HG02759 (cell line): ENCODE results near the gene TMEM218.
A peak's percentile ranks its signal among the peaks of the same experiment; 100 is the strongest.

Experiments used
- ATAC-seq: cut with Tn5 transposase; IDR thresholded peaks from one replicate; pipeline ENCODE4 v1.9.1; 2021; ENCODE audit warnings: mild to moderate bottlenecking, moderate library complexity; ENCODE audit not compliant: unreplicated experiment

The TMEM218 gene

DNA sequence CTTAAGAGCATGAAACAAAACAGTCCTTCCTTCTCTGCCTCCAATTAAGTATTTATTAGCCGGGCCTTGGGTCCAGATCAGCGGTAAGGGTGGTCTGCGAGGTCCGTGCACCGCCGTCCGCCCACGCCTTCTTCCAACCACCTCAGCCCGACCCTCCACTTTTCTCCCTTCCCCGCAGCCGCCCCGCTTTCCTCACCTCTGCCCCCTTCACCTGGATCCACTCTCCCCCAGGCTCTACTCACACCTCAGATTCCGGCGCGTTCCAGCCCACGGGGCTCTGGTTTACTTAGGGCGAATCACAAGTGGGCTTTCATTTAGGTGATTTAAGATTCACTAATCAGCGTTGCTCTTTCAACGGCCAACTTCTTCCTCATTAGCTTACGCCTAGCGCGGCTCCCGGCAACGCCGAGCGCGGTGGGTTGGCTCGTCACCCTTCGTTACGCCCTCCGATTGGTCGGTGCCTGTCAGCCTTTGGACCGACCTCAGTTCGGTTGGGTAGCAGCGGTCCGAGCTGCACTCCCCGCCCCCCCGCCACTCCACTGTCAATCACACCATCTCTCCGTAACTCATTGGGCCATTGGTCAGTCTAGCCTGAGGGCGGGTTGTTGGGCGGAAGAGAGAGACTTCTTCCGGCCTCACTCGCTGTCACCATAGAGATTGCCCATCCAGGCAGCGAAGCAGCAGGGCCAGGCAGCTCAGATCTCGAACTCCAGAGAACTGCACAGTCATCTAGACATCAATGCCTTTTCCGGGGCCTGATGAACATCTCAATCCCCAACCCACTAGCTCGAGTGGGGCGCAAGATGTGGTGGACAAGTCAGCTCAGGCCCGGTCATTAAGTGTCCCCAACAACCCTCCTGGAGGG lies at the start of gene TMEM218:
TSS of gene TMEM218 (minus strand) at position 284 of the 865 bp plus-strand sequence. CDS start 9,385 bp downstream, outside the sequence.
- peak; percentile 99 for ATAC-seq

DNA sequence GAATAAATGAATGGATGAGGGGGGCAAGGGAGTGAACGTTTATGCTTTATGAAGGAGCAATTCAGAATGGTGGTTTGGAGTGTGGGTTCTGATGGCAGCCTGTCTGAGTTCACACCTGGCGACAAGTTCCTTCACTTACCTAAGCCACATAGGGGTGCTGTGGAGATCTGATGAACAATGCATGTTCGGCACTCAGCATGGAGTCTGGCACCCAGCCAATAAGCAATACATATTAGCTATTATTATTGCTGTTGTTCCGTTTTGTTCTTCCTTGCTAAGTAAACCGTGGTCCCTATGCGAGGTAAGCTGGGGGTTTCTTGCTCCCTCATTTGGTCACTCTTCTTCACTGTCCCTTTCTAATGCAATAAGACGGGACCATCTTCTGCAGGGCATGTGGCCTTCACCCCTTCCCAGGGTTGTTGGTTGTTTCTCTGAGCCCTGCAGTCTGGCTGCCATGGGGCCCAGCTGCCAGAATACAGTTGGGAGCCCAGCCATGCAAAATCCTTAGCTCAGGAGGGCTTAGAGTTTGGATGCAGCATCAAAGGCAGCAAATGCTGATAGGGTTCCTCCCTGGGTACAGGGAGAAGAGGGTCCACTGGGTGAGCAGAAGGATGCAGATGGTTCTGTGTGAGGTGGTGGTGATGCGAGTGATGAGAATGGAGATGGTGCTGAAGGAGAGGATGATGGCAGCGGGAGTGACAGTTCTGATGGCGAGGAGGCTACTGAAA lies 46.7 kb upstream of the TMEM218 start:
- ATAC-seq: no peak

DNA sequence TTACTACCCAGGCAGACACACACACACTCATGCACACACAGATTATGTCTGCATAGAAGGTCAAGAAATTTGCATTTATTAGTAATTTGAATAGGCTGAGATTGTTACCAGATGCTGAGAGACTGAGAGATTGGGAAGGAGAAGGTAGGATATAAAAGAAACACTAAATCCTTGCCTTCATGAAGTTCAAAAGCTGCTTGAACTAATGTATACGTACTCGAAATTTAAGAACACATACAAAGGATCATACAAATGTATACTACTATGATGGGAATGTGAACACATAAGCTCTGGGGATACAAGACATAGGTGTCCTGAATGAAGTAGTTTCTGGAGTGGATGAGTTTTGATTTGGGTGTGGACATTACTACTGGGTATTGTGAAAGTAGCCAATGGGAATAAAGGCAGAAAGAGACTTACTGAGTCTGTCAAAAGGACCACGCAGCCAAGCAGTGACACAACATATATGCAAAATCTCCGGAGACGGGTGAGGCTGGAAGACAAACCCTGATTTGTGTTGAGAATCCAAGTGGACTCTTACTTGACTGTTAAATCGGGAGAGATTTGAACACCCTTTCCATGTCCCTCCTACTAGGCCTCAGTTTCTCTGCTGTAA lies 45.8 kb upstream of the TMEM218 start:
- no peak for ATAC-seq

DNA sequence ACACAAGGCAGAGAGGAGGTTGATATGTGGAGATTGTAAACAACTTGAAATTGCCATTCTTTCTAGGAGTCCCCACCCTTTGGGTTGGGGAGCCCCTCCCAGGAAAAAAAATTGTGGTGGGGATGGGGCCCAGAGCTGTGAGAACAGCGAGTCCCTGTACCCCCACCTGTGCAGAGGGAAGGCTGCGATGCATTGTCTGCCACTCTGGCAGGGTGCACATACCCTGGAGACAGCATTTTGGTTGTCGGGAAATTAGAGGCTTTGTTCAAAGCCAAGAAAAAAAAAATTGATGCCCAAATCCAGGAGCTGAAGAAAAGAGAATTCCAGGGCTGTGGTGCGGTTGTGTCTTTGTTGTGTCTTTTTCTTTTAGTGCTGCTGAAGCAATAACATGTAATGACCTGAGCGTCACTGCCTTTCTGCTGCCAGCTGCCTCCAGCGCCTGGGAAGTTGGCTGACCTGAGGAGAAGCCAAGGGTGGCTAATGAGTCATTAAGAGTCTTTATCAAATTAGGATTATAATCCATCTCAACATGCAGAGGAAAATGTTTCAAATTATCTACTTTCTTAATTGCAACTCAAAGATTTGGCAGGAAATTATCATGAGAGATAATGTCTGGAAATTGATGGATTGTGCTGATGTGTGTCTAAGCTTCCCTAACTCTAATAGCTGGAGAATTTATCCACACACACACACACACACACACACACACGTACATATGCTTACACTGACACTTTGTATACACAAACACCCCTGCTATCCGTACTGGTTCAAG lies 45.1 kb upstream of the TMEM218 start:
- no peak for ATAC-seq

DNA sequence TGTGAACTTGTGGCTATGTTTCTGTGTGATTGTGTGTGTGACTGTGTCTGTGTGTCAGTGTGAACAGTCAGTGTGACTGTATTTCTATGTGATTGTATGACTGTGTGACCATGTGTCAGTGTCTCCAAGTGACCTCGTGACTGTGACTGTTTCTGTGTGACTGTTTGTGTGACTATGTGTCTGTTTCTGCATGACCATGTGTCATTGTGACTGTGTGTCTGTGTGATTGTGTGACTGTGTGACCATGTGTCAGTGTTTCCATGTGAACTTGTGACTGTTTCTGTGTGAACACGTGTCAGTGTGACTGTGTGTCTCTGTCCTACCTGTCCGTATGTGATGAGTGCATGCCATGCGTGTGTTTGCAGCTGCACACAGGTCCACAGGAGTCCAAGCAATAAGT lies 44.3 kb upstream of the TMEM218 start:
- ATAC-seq: no peak

DNA sequence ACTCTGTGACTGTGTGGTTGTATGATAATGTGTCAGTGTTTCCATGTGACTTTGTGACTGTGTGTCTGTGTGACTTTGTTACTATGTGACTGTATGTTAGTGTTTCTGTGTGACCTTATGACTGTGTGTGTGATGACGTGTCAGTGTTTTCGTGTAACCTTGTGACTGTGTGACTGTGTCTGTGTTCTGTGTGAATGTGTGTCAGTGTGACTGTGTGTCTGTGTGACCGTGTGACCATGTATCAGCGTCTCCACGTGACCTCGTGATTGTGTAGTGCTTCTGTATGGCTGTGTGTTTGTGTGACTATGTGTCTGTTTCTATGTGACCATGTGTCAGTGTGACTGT lies 43.6 kb upstream of the TMEM218 start:
- ATAC-seq: no peak

DNA sequence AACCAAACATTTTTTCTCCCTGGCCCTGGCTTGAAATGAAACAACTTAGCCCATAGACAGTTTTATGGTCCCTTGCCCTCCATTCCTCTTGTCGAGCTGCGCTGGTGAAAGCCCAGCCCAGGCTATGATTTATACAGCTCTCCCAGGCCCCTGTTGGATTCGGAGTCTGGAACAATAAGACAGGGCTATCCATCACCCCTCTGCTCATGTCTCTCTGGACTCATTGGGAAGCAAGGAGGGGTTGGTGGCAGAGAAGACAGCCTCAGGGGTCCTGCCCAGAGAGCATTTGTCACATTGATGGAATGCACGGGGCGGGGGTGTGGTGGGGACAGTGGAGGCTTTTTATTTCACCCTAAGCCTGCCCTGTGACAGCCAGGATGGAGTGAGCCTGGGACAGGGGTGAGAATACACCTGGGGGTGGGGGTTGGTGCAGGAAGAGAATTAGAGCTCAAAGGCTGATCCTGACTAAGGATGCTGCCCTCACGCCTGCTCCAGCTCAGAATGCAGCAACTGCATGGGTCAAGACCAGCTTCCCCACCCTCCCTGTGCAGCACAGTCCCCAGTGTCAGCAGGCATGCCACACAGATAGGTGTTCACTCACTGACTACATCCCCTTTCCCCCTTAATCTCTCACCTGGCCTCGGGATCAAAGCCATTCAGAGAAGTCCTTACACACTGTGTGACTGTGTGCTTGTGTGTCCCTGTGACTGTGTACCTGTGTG lies 43.1 kb upstream of the TMEM218 start:
- no peak for ATAC-seq

DNA sequence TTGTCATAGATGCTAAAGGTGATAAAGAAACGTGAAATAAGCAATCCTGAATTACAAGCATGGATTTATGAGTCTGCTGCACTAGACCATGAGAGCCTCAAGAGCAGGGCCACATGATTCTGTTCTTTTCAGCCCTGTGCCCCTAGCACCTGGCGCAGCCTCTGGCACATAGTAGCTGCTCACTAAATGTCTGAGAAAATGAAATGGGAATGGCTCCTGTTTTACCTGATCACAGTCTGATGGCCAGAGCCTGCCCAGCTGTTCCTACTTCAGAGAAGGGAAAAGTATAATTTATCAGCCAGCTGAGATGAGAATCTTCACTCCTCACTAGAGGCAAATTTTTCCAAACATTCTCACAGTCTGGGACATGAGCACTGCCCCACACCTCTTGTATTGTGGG lies 42.4 kb upstream of the TMEM218 start:
- no peak for ATAC-seq

DNA sequence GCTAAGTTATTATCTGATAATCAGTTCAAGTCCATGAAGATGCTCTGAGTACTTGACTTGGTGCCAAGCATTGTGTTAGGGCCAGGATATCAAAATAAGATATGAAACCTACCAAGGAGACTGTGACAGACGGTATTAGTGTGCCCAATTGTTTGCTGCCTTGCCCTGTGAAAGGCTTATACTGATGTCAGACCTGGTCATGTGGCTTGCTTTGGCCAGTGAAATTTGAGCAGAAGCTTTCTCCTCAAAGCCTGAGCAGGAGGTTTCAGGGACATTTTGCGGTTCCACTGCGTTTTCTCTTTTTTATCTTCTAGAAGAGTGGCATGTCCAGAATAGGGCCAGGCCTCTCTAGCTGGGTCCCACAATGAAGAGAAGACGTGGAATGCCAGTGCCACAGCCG lies 37.3 kb upstream of the TMEM218 start:
- no peak for ATAC-seq

DNA sequence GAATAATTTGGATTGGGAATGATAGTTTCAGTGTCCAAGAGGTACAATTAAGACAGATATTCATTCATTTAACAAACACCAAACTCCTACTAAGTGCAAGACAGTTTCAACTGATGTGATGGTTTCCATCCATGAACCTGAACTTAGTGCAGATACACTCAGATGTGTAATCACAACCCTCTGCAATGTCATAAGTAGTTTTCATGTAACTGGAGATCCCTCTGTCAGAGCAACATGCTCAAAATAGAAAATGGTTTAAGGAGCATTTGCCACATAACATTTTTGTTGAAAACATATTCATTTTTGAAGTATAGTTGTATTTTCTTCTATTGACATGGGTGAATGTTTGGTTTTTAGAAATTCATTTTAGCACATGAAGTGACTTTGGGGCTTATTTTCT lies 36.6 kb upstream of the TMEM218 start:
- ATAC-seq: no peak

DNA sequence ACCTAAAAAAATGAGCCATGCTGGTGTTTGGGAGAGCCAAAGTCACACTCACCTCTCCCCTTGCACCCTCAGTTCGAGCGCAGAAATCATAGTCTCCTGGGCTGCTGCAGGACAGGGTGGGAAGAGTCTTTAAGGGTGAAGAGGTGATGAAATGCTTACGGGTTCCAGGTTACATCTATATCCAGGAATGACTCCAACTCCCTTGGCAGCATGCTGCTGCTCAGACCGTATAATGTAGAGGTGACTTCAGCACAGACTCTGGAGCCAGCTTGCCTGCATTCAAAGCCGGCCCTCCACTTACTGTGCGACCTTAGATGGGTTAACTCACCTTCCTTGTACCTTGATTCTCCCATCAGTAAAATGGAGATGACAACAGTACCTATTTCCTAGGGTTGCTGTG lies 35.9 kb upstream of the TMEM218 start:
- ATAC-seq: no peak

DNA sequence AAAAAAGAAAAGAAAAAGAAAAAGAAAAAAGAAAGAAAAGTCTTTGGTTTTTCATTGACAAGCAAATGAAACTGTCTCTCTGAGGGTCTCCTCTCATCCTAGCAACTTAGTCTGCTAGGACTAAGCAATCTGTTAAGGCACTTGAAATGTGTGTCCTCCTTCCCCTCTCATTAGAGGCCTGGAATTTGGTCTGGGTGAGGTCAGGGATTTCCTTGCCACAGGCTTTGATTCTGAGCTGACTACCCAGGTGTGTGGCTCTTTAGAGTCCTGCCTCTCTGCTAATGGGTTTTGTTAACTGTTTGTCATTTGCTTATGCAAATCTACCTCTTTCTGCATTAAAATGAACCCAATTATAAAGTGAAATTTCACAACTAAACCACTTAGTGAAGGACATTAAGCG lies 34.8 kb upstream of the TMEM218 start:
- no peak for ATAC-seq

DNA sequence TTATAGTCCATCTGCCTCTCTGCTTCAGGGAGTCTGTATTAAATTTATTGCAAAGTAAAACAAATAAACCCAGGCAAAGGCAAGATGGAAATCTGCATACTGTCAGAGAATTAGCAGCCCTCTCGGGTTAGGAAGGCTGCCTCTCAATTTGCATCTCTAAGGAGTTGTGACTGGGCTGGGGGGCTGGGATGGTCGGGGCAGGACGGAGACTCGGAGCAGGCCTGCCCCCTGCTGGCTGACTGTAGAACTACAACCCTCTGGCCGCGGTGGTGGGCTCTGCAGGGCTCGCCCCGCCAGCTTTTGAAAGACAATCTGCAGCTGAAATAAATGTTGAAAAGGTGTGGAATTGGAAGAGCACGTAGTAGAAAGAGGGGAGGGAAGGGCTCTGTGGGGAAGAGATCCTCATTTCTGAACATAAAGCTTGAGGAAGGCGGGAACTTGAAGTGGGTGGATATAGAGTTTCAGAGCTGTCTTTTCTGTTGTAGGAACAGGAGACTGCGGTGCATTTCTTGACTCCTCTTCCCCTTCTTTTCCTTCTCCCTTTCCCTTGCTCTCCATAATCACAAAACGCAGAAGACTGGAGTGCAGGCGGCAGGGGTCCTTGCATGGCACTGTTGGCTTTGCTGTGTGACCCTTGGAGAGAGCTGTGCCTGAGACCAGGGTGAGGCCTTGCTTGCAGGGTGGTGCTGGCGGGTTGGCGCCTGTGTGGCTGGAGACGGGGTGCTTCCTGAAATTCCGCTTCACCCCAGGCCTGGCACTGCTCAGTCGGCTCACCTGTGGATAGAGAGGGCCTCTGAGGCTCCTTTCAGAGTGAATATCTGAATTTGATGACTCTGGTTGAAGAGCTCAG lies 30.5 kb upstream of the TMEM218 start:
- peak; percentile 69 for ATAC-seq

DNA sequence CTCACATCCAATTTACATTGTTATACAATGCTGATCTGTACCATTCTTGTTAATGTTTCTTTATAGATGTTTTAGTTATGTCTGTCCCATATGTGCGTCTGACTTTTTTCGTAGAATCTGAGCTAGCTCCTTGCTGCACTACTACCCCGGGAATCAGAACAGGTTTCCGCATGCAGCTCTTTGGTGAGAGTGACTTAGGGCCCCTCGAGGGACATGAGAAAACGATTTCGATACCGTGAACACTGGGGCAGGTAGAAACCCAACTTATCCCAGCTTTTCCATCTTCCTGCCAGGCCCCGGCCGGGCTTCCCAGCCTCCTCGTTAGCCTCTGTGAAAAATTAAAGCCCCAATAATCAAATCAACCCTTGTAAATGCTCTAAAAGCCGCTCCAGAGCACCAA lies 29.8 kb upstream of the TMEM218 start:
- ATAC-seq: no peak

DNA sequence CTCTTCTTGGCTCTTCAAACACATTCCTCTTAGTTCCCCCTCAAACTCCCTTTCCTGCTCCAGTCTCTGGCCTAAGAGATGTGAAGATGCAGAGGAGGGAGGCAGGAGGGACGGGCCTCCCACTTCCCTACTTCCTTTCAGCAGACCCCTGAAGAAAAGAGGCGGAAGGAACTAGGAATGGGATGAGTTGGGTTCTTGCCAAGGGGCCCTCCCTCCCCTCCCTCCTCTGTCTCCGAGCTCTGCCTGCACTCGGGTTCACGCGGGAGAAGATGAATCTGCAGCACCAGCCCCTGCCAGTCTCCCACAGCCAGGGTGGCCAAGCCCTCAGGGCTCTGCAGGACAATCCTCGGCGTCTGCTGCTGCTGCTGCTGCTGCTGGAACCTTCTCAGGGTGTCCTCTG lies 28.8 kb upstream of the TMEM218 start:
- ATAC-seq: no peak

DNA sequence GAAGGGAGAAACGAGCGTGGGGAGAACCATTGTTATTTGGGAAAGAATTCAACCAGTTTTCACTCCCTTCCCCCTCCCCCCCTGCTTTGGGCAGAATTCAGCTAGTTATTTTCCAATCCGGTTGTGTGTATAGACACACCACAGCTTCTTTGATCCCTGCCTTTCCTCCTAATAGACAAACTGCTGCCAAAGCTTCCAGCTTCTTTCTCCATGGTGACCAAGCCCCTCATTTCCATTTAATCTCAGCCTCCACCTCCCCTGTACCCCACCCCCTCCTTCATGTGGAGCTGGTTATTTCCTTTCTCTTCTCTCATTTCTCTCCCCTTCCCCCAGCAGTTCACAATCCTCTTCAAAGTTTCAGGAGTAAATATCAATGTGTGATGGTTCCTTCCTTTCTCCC lies 28.4 kb upstream of the TMEM218 start:
- ATAC-seq: no peak

DNA sequence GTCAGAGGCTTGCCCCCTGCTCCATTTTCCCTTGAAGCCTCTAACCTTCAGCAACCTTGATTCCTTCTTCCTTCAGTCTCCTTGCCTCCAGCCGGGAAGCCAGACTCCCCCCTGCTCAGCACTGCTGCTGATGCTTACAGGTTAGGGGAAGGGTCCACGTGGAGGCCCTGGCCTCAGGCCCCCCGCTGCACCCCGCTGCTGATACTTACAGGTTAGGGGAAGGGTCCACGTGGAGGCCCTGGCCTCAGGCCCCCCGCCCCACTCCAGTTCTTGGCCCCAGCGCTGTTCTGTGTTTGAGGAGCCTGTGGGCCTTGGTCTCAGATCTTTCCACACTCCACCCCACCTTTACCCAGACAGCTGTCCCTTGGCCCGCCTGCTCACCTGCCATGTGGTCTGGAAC lies 27.5 kb upstream of the TMEM218 start:
- no peak for ATAC-seq

DNA sequence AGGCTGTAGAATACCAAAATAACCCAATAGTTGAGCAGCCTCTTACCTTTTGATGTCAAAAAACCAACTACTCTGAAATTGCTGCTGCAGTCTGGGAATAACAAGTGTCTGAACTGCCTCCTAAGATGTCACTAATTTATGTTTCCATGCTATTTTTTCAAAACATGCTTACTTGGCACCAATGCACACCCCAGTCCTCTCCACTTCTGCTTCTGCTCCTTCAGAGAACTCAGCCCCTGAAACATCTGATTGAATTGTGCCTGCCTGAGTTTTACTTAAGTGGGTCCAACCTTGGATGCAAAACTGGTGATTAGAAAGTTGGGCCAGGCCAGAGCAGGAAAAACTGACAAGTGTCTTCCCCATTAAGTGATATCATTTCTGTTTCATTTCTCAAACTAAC lies 24.6 kb upstream of the TMEM218 start:
- no peak for ATAC-seq

DNA sequence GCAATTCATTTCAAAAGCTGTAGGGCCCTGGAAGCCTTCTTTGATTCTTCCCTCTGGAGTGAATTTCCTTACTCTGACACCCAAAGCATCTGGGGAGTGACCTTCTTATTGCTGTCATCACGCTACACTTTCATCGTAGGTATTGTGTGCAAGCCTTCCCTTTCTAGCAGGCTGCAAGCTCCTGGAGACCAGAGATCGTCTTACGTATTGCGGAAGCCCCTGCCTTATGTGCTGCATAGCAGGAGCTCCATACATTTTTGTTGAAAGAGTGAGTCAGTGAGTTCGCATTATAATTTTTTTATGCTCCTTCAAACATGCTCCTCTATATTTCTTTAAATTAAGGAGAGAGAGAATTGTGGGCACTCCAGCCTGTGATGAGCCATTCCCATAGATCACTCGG lies 21.2 kb upstream of the TMEM218 start:
- no peak for ATAC-seq

DNA sequence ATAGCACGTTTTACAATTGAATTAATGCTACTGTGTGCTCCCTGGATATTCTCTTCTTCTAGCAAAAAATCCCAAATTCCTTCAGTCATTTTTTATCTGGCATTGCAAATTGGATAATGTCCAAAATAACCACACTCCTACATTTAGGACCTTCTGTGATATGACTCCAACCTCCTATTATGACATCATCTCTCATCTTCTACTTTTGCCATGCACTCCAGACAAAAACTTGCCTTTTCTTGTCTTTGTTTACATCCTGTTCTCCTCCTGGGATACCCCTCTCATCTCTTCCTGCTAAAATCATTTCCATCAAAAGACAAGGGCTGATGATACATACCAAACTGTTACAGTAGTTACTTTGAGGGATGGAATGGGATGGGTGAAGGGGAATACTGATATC lies 20.6 kb upstream of the TMEM218 start:
- ATAC-seq: no peak
